ENCODE results near the gene PLD5.
"Not testable (repeated sequence)": the region's sequence is repeated elsewhere in the genome, so short reads cannot be mapped to it uniquely, and the experiment has no call there.

The PLD5 gene

GRCh38 chr1:242477944-242478343 is 46.6 kb downstream of the PLD5 start:
- DNase-seq, result no peak

DNA sequence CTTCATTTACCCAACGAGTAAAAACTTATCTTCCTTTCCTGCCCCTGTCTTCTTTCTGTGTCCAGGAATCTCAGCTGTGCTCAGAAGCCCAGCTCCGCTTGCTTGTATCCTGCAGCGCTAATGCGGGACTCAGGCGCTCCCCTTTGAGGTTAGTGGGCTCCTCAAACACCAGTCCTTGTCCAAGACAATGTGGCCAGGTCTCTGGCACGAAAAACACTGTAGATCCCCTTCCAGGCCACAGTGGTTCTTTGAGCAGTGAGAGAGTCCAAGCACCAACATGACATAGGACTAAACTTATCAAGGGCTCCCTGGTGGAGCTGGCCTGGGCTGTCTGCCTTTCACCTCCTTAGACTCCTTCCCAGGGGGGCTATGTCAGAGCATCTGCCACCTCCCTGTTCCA is 53.7 kb downstream of the PLD5 start:
- DNase-seq, result no peak

- no peak for DNase-seq
These were observed 55.7 kb downstream of the PLD5 start for GRCh38 chr1:242468784-242469183.

GRCh38 chr1:242467556-242468145 is 56.8 kb downstream of the PLD5 start:
- DNase-seq, result peak; percentile 4

- DNase-seq, result no peak
These were observed 61.6 kb downstream of the PLD5 start for GRCh38 chr1:242462867-242463266.

DNA sequence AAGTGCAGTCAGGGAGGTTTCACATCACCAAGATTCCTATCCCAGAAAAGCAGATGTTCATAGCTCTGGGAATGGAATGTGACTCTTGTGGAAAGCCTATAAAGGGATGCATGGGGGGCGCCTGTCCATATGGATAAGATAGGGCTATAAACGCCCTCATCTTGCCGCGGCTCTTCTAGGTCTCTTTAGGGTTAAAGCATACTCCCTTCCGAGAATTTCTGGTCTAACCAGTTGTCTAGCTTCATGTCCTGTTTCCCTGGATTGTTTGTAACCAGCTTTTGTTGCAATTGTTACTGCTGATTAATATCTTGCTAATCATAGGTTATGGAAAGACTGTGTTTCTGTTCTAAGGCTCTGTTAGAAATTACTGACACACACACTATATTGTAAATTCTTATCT is 64.8 kb downstream of the PLD5 start:
- not testable (repeated sequence) for DNase-seq

GRCh38 chr1:242456726-242457269 is 67.7 kb downstream of the PLD5 start:
- no peak for DNase-seq

GRCh38 chr1:242455052-242455361 is 69.5 kb downstream of the PLD5 start:
- DNase-seq, result no peak

- DNase-seq, result no peak
These were observed 70.0 kb downstream of the PLD5 start for GRCh38 chr1:242454262-242455051.

- DNase-seq, result no peak
These were observed 71.9 kb downstream of the PLD5 start for GRCh38 chr1:242452573-242452972.

DNA sequence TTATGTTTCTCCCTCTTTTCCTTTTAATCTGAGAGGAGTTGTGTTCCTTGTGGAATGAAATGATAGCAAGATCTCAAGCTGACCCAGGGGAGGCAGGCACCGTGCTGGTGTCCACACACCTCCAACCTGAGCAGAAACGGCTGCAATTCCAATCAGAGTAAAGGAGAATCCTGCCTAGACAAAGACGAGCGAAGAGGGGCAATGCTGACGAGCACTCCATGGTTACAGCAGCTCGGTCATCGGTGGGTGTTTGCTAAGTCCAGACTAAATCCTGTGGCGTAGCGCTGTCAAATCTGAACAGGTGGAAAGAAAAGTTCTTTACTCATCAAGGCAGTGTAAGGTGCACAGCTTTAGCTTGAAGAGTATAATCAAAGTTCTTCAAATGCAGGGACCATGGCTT is 74.8 kb downstream of the PLD5 start:
- no peak for DNase-seq

DNA sequence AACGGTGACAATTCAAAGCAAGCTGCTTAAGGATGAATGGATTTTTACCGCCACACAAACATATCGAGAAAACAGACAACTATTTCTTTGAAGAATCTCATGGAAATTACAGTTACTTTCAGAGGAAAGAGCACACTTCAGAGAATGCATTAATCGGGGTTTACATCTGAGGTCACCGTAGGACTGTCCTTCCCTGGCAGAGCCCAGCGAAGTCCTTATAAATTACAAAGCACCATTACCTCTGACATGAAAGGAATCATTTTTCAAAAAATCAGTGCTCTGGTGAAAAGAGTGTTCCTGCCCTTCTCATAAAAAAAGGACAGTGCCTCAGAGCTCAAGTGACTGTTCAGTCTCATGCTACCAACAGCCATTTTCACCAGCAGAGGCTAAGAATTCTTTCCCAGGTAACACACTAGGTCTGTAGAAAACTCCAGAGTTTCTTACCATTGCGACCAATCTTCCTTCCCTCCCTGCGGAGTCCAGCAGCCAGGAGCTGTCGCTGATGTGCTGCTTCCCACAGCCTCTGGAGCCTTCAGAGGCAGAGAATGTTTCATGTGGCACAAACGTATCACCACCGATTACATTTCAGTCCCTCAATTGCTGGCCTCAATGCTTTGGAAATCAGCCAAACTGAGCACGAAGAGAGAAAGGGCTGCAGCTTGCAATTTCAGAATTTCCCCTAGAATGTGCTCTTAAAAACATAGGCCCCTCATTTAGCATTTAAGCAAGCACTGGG is 75.4 kb downstream of the PLD5 start:
- no peak for DNase-seq

DNA sequence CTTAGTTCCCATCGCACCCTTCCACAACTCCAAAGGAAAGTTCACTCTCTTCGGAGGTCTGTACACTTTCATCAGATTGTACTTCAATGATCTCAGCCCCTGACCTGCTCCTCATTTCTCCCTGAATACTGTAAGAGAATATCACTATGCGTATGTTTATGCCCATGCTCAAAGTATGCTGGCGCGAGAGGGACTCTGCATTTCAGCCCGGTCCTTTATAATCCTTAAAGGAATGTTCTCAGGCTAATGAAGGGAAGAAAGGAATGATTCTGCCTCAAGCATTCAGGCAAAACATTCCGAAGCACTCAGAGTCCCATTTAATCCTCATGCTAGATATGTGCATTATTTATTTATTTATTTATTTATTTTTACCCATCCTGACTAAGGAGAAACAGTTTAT is 76.8 kb downstream of the PLD5 start:
- DNase-seq, result no peak

DNA sequence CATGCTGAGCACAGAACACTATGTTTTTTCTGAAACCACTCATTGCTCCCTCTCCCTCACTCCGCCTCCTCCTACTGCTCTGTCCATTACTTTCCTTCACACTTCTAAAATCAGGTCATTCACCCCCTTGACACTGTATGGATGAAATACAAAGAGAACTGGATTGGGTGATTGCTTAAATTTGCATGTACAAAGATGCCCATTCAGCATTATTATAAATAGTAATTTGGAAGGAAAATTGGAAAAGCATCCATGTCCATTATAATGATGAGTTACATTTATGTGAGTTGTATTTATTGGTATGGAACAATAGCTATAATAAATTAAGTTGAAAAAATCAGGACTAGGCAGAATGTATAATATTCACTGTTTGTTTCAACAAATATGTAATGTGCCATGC is 83.7 kb downstream of the PLD5 start:
- no peak for DNase-seq

- DNase-seq, result no peak
These were observed 89.3 kb downstream of the PLD5 start for GRCh38 chr1:242435200-242435599.

DNA sequence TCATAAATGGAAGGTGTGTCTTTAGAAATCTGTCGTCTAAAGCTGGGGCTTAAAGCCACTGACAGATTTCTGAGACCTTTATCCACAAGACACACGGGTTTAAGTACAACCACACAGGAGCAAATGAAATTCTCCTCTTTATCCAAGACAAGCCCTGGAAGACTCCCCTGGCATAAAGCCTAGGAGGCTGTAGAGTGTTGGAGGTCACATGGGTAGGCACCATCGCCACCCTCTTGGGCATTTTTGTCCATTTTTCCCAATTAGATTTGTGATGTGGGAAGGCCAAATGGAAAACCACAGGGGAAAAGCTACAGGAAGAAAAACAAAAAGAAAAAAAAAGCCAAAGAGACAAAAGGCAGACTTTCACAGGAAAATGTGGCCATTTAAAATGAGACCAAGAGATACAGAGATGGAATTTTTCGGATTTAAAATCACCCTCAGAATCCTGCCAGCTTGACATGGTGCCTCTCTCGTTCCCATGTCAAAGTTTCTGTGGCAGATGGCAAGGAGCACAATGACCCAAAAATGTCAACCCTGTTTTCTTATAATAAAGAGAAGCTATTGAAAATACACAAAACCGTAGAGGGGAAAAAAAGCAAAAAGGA is 91.9 kb downstream of the PLD5 start:
- no peak for DNase-seq

- no peak for DNase-seq
These were observed 92.7 kb downstream of the PLD5 start for GRCh38 chr1:242431786-242432185.

DNA sequence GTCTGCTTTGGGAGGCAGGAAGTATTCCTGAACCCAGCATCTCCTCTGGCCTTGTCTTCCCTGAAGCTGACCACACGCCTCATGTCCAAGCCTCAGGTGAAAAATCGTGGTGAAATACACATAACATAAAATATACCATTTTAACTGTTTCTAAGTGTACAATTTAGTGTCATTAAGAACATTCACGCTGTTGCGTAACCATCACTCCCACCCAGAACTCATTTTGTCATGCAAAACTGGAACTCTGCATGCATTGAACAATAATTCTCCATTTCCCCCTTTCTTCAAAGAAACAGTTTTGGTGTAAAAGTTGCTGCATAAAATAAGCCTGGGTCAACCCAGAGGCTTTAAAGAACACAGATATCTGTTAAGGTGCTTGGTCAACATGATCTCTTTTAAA is 93.5 kb downstream of the PLD5 start:
- no peak for DNase-seq

- no peak for DNase-seq
These were observed 95.9 kb downstream of the PLD5 start for GRCh38 chr1:242428399-242429190.

DNA sequence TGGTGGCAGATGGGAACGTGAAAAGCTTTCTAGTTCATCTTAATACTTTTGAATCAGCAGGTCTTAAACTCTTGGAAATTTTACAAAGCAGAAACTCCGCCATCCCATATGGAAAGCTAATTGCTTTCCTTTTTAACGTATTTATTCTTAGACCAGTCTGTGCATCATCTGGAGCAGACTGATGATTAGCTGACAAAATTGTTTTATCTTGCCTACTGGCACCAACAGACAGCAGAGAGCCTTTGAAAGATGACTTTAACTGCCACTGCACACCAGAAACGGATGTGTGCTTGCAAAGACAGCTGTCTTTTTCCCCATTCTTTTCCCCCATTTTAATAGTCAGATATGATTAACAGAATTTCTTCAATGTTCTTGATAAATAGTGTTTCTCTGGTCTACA is 97.0 kb downstream of the PLD5 start:
- no peak for DNase-seq

GRCh38 chr1:242426271-242426905 is 98.1 kb downstream of the PLD5 start:
- no peak for DNase-seq

GRCh38 chr1:242425232-242425631 is 99.3 kb downstream of the PLD5 start:
- peak; percentile 1 for DNase-seq
